ENCODE data around the gene STH.

Gene STH

DNA sequence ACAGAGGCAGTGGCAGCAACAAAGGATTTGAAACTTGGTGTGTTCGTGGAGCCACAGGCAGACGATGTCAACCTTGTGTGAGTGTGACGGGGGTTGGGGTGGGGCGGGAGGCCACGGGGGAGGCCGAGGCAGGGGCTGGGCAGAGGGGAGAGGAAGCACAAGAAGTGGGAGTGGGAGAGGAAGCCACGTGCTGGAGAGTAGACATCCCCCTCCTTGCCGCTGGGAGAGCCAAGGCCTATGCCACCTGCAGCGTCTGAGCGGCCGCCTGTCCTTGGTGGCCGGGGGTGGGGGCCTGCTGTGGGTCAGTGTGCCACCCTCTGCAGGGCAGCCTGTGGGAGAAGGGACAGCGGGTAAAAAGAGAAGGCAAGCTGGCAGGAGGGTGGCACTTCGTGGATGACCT lies 25.5 kb downstream of the STH start:
- no peak overlapping the region for H3K27ac ChIP-seq (ENCODE audit: low read depth, low read length)
- H3K9ac ChIP-seq (ENCODE audit: low read length), result no peak overlapping the region
- H3K9me2 ChIP-seq (replicated peaks; ENCODE audit: insufficient read depth, low read length), result no peaks in the 10 kb centered on the region
- no peaks in the 10 kb centered on the region for H4K20me1 ChIP-seq (ENCODE audit: low read depth, low read length)
- H3K27me3 ChIP-seq (ENCODE audit: low read length), result no peaks in the 10 kb centered on the region
- TF ChIP-seq, protein P1, sequence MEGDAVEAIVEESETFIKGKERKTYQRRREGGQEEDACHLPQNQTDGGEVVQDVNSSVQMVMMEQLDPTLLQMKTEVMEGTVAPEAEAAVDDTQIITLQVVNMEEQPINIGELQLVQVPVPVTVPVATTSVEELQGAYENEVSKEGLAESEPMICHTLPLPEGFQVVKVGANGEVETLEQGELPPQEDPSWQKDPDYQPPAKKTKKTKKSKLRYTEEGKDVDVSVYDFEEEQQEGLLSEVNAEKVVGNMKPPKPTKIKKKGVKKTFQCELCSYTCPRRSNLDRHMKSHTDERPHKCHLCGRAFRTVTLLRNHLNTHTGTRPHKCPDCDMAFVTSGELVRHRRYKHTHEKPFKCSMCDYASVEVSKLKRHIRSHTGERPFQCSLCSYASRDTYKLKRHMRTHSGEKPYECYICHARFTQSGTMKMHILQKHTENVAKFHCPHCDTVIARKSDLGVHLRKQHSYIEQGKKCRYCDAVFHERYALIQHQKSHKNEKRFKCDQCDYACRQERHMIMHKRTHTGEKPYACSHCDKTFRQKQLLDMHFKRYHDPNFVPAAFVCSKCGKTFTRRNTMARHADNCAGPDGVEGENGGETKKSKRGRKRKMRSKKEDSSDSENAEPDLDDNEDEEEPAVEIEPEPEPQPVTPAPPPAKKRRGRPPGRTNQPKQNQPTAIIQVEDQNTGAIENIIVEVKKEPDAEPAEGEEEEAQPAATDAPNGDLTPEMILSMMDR (IDR thresholded peaks at IDR 0.05; ENCODE audit: insufficient read depth, low read length, poor library complexity, severe bottlenecking), result no peak
- TF ChIP-seq EZH2phosphoT487 (conservative IDR thresholded peaks at IDR 0.05; ENCODE audit: low read length), result no peak
- no peaks in the 10 kb centered on the region for H3K79me2 ChIP-seq (ENCODE audit: insufficient read depth, low read length)
- no peaks in the 10 kb centered on the region for H3K9me3 ChIP-seq (ENCODE audit: insufficient read depth, low read length)
- H2AFZ ChIP-seq (ENCODE audit: low read depth, low read length, severe bottlenecking), result no peak overlapping the region
- H3K4me2 ChIP-seq (ENCODE audit: low read depth, low read length, poor library complexity, severe bottlenecking), result no peak overlapping the region
- no peak overlapping the region for H3K4me3 ChIP-seq (ENCODE audit: insufficient read depth, low read length, poor library complexity, severe bottlenecking)
- no peaks in the 10 kb centered on the region for H3F3A ChIP-seq (ENCODE audit: insufficient read depth)
- H3K36me3 ChIP-seq (ENCODE audit: low read length), result no peaks in the 10 kb centered on the region

DNA sequence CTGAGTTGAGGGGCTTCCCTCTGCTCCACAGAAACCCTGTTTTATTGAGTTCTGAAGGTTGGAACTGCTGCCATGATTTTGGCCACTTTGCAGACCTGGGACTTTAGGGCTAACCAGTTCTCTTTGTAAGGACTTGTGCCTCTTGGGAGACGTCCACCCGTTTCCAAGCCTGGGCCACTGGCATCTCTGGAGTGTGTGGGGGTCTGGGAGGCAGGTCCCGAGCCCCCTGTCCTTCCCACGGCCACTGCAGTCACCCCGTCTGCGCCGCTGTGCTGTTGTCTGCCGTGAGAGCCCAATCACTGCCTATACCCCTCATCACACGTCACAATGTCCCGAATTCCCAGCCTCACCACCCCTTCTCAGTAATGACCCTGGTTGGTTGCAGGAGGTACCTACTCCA lies 26.0 kb downstream of the STH start:
- Histone ChIP-seq H3K9me2 (replicated peaks; ENCODE audit: insufficient read depth, low read length) (no peaks in the 10 kb centered on the region), H3K27ac (ENCODE audit: low read depth, low read length) (no peak overlapping the region)
- TF ChIP-seq EZH2phosphoT487 (conservative IDR thresholded peaks at IDR 0.05; ENCODE audit: low read length), result no peak

DNA sequence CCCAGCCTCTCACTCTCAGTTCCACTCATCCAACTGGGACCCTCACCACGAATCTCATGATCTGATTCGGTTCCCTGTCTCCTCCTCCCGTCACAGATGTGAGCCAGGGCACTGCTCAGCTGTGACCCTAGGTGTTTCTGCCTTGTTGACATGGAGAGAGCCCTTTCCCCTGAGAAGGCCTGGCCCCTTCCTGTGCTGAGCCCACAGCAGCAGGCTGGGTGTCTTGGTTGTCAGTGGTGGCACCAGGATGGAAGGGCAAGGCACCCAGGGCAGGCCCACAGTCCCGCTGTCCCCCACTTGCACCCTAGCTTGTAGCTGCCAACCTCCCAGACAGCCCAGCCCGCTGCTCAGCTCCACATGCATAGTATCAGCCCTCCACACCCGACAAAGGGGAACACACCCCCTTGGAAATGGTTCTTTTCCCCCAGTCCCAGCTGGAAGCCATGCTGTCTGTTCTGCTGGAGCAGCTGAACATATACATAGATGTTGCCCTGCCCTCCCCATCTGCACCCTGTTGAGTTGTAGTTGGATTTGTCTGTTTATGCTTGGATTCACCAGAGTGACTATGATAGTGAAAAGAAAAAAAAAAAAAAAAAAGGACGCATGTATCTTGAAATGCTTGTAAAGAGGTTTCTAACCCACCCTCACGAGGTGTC lies 26.6 kb downstream of the STH start:
- no peaks in the 10 kb centered on the region for H3K9me3 ChIP-seq (ENCODE audit: insufficient read depth, low read length)
- no peaks in the 10 kb centered on the region for H3K9me2 ChIP-seq (replicated peaks; ENCODE audit: insufficient read depth, low read length)
- no peak for TF ChIP-seq EZH2phosphoT487 (conservative IDR thresholded peaks at IDR 0.05; ENCODE audit: low read length)
- TF ChIP-seq, protein P1 (IDR thresholded peaks at IDR 0.05; ENCODE audit: insufficient read depth, low read length, poor library complexity, severe bottlenecking), result no peak
- H3K27ac ChIP-seq (ENCODE audit: low read depth, low read length), result no peak overlapping the region
- no peak overlapping the region for H2AFZ ChIP-seq (ENCODE audit: low read depth, low read length, severe bottlenecking)
- H3F3A ChIP-seq (ENCODE audit: insufficient read depth), result no peaks in the 10 kb centered on the region
- H3K9ac ChIP-seq (ENCODE audit: low read length), result no peak overlapping the region
- H3K36me3 ChIP-seq (ENCODE audit: low read length), result no peaks in the 10 kb centered on the region
- H3K79me2 ChIP-seq (ENCODE audit: insufficient read depth, low read length), result no peaks in the 10 kb centered on the region
- no peak overlapping the region for H3K4me2 ChIP-seq (ENCODE audit: low read depth, low read length, poor library complexity, severe bottlenecking)
- H3K4me3 ChIP-seq (ENCODE audit: insufficient read depth, low read length, poor library complexity, severe bottlenecking), result no peak overlapping the region
- H4K20me1 ChIP-seq (ENCODE audit: low read depth, low read length), result no peaks in the 10 kb centered on the region
- H3K27me3 ChIP-seq (ENCODE audit: low read length), result no peaks in the 10 kb centered on the region

More for the DNA sequence above, 26.0 kb downstream of the STH start:
- Histone ChIP-seq H3K27me3 (ENCODE audit: low read length) (no peaks in the 10 kb centered on the region), H3K9me3 (ENCODE audit: insufficient read depth, low read length) (no peaks in the 10 kb centered on the region), H3K9ac (ENCODE audit: low read length) (no peak overlapping the region), H3F3A (ENCODE audit: insufficient read depth) (no peaks in the 10 kb centered on the region), H2AFZ (ENCODE audit: low read depth, low read length, severe bottlenecking) (no peak overlapping the region), H3K4me3 (ENCODE audit: insufficient read depth, low read length, poor library complexity, severe bottlenecking) (no peak overlapping the region), H3K79me2 (ENCODE audit: insufficient read depth, low read length) (no peaks in the 10 kb centered on the region), H4K20me1 (ENCODE audit: low read depth, low read length) (no peaks in the 10 kb centered on the region), H3K4me2 (ENCODE audit: low read depth, low read length, poor library complexity, severe bottlenecking) (no peak overlapping the region), H3K36me3 (ENCODE audit: low read length) (no peaks in the 10 kb centered on the region)

DNA sequence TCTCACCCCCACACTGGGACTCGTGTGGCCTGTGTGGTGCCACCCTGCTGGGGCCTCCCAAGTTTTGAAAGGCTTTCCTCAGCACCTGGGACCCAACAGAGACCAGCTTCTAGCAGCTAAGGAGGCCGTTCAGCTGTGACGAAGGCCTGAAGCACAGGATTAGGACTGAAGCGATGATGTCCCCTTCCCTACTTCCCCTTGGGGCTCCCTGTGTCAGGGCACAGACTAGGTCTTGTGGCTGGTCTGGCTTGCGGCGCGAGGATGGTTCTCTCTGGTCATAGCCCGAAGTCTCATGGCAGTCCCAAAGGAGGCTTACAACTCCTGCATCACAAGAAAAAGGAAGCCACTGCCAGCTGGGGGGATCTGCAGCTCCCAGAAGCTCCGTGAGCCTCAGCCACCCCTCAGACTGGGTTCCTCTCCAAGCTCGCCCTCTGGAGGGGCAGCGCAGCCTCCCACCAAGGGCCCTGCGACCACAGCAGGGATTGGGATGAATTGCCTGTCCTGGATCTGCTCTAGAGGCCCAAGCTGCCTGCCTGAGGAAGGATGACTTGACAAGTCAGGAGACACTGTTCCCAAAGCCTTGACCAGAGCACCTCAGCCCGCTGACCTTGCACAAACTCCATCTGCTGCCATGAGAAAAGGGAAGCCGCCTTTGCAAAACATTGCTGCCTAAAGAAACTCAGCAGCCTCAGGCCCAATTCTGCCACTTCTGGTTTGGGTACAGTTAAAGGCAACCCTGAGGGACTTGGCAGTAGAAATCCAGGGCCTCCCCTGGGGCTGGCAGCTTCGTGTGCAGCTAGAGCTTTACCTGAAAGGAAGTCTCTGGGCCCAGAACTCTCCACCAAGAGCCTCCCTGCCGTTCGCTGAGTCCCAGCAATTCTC lies 27.4 kb downstream of the STH start:
- H4K20me1 ChIP-seq (ENCODE audit: low read depth, low read length), result no peaks in the 10 kb centered on the region
- no peak overlapping the region for H3K4me3 ChIP-seq (ENCODE audit: insufficient read depth, low read length, poor library complexity, severe bottlenecking)
- H3K27ac ChIP-seq (ENCODE audit: low read depth, low read length), result no peak overlapping the region
- H2AFZ ChIP-seq (ENCODE audit: low read depth, low read length, severe bottlenecking), result no peak overlapping the region
- H3F3A ChIP-seq (ENCODE audit: insufficient read depth), result no peaks in the 10 kb centered on the region
- no peaks in the 10 kb centered on the region for H3K27me3 ChIP-seq (ENCODE audit: low read length)
- no peaks in the 10 kb centered on the region for H3K36me3 ChIP-seq (ENCODE audit: low read length)
- TF ChIP-seq EZH2phosphoT487 (conservative IDR thresholded peaks at IDR 0.05; ENCODE audit: low read length), result no peak
- TF ChIP-seq, protein P1 (IDR thresholded peaks at IDR 0.05; ENCODE audit: insufficient read depth, low read length, poor library complexity, severe bottlenecking), result no peak
- no peaks in the 10 kb centered on the region for H3K79me2 ChIP-seq (ENCODE audit: insufficient read depth, low read length)
- H3K4me2 ChIP-seq (ENCODE audit: low read depth, low read length, poor library complexity, severe bottlenecking), result no peak overlapping the region
- H3K9me3 ChIP-seq (ENCODE audit: insufficient read depth, low read length), result no peaks in the 10 kb centered on the region
- no peaks in the 10 kb centered on the region for H3K9me2 ChIP-seq (replicated peaks; ENCODE audit: insufficient read depth, low read length)
- no peak overlapping the region for H3K9ac ChIP-seq (ENCODE audit: low read length)

Data from SU-DHL-6 (cell line).